ENCODE results near the gene RAB30.
A peak's percentile ranks its signal among the peaks of the same experiment; 100 is the strongest.
"Not testable (repeated sequence)": the region's sequence is repeated elsewhere in the genome, so short reads cannot be mapped to it uniquely, and the experiment has no call there.

RAB30 gene

GRCh38 chr11:82943430-82943829 lies 128.3 kb downstream of the RAB30 start:
- not testable (repeated sequence) for DNase-seq (ENCODE audit: low read depth)

GRCh38 chr11:82942376-82942775 lies 129.3 kb downstream of the RAB30 start:
- no peak for DNase-seq (ENCODE audit: low read depth)

- no peak for DNase-seq (ENCODE audit: low read depth)
These were observed 132.2 kb downstream of the RAB30 start for GRCh38 chr11:82939456-82939855.

GRCh38 chr11:82937554-82937953 lies 134.1 kb downstream of the RAB30 start:
- DNase-seq (ENCODE audit: low read depth) = no peak

- DNase-seq (ENCODE audit: low read depth) = no peak
These were observed 135.4 kb downstream of the RAB30 start for GRCh38 chr11:82936261-82936660.

GRCh38 chr11:82932564-82932963 lies 139.1 kb downstream of the RAB30 start:
- no peak for DNase-seq (ENCODE audit: low read depth)

GRCh38 chr11:82930734-82931133 lies 141.0 kb downstream of the RAB30 start:
- no peak for DNase-seq (ENCODE audit: low read depth)

- no peak for DNase-seq (ENCODE audit: low read depth)
These were observed 141.5 kb downstream of the RAB30 start for GRCh38 chr11:82930229-82930628.

- no peak for DNase-seq (ENCODE audit: low read depth)
These were observed 142.6 kb downstream of the RAB30 start for GRCh38 chr11:82929121-82929520.

GRCh38 chr11:82927264-82927880 lies 144.3 kb downstream of the RAB30 start:
- DNase-seq (ENCODE audit: low read depth) = peak; percentile 36

- DNase-seq (ENCODE audit: low read depth) = no peak
These were observed 147.0 kb downstream of the RAB30 start for GRCh38 chr11:82924522-82925224.
